Left ventricle myocardium superior (tissue), 1 donor: ENCODE measurements around the gene NUTM2D. TPM values are rescaled to one million over a fixed set of nuclear protein-coding genes. Genes with fewer than 3 reads are reported as not detected.
"Not testable (repeated sequence)": the region's sequence is repeated elsewhere in the genome, so short reads cannot be mapped to it uniquely, and the experiment has no call there.

Experiments used
- ATAC-seq: fragments of 200-7000 bp; cut with Tn5 transposase; one replicate; pipeline ENCODE4 v1.9.1; 2020; ENCODE audit warnings: mild to moderate bottlenecking, moderate library complexity
- DNase-seq: peaks from one replicate; pipeline ENCODE4 v3.0.0-alpha.2; 2020
- intact Hi-C: fragments of 100-400 bp; cut with micrococcal nuclease; formaldehyde crosslinking; loops from one replicate; pipeline ENCODE4 v1.11.0; 2022
- long read RNA-seq: library from polyadenylated mRNA; unstranded; transcript quantifications from one replicate; pipeline ENCODE4 v2.0.0, GENCODE V29; 2021
- total RNA-seq: library from RNA; stranded (reverse); fragmentation: NEBNext Ultra II Directional; extraction: Animal tissue kit (Norgen Biotek cat#: 25700); gene quantifications from one replicate; pipeline ENCODE4 v1.2.1, GENCODE V29; 2021
- donor health status: DM: no; HTN: yes; CAD: no; lungs with severe emphysema.

NUTM2D gene
- 5.6 TPM for total RNA-seq
- long read RNA-seq: 0 reads

DNA sequence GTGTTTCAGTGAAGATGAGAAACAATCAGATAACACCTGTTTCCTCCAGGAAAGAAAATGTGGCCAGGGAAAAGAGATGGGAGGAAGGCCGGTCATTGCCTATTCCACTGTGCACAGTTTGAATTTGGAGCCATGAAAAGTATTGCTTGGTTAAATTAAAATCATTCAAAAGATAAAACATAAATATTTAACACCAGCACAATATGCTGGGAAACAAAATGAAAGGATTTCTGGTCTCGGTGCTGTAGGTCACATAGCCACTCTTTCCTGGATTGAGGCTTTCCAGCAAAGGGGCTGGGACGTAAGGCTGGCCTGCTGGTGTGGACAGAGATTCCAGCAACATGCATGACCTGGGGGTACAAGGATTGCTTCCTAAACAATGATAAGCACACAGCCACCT is at the start of gene NUTM2D:
Gene NUTM2D, plus strand, starts transcription at position 301 of the 400 bp plus-strand sequence. CDS start 522 bp downstream, outside the sequence.
- intact Hi-C loops, ATAC-seq, DNase-seq: not testable (repeated sequence)

DNA sequence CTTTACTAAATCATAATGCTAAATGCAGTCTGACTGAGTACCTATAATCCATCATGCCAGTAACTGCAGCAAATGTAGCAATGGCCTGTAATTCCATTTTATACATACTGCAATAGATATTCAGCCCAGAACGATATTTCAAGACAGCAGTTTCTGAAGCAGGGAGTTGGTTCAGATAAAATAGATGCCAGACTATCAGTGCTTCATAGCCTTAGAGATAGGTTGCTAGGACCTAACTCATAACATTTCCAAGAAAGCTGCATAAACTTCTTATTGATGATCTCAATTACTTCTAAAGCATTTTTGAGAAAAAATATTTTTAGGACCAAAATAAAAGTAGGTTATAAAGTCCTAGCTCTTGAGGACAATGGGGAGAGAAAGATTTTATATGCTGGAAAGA is 48.8 kb upstream of the NUTM2D start:
- ATAC-seq, DNase-seq, intact Hi-C loops: not testable (repeated sequence)

DNA sequence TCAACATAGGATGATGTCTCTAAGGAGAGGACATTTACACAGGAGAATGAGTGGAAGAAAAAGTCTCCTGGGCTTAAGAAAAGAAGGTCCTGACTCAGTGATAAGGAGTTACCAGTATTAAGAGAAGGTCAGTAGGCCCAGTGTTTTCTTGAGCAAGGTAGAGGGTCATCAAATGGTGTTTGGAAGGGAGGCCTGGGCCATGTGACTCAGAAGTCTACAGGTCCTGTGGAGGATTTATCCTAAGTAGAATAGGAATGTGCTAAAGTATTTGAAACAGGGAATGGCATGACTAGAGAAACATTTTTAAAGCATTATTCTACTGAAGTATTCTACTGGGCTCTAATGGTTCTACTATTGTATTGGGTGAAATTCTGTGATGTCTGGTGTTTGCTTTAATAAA is 47.9 kb upstream of the NUTM2D start:
- intact Hi-C loops, DNase-seq, ATAC-seq: not testable (repeated sequence)

DNA sequence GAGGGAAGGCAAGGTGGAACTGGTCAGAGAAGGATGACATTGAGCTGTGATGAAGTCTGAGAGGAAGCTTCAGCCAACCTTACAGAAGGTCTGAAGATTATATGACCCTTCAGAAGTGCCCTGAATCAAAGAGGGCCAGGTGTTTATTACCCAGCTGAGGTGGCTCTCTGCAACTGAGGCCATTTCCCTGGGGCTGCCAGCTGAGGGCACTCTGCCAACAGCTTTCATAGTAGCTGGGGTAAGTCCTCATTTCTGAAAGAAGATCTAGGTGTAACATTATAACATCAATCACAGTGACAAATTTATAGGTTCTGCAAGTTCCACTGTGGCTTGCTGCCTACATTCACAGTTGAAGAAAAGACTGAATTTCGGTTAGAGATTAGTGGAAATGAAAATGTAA is 46.0 kb upstream of the NUTM2D start:
- intact Hi-C loops: not testable (repeated sequence)

DNA sequence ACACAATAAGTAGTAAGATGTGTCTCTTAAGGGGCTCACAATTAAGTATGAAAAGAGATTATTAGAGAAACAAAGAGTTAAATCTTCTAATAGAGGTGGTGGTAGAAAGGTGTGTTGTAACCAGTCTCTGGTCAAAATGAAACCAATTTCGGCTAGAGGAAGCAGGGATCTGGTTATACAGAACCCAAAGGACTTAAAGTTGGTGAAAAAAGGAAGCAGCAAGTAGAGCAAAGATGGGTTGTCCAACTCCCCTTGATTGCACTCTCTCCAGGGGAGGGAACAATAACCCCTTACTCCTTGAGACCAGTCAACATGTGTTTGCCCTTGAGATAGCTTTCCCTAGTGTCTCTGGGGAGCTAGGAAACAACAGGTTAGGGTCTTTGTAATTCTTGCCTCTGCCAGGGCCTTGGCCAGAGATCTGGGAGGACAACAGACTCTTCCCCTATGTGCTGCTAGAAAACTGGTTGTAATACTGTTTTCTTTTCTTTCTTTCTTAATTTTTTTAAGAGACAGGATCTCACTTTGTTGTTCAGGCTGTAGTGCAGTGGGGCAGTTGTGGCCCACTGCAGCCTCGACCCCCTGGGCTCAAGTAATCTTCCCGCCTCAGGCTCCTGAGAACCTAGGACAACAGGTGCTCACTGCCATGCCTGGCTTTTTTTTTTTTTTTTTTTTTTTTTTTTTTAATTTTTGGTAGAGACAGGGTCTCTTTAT is 43.7 kb upstream of the NUTM2D start:
- DNase-seq, intact Hi-C loops, ATAC-seq: not testable (repeated sequence)

More for the DNA sequence above, 46.0 kb upstream of the NUTM2D start:
- ATAC-seq, DNase-seq: not testable (repeated sequence)

- DNase-seq, intact Hi-C loops, ATAC-seq: not testable (repeated sequence)
These were observed 43.1 kb upstream of the NUTM2D start for GRCh38 chr10:87314360-87314973.

- ATAC-seq, intact Hi-C loops, DNase-seq: not testable (repeated sequence)
These were observed 36.0 kb upstream of the NUTM2D start for GRCh38 chr10:87321505-87321904.

- ATAC-seq, intact Hi-C loops: not testable (repeated sequence)
These were observed 33.0 kb upstream of the NUTM2D start for GRCh38 chr10:87324559-87324958.

DNA sequence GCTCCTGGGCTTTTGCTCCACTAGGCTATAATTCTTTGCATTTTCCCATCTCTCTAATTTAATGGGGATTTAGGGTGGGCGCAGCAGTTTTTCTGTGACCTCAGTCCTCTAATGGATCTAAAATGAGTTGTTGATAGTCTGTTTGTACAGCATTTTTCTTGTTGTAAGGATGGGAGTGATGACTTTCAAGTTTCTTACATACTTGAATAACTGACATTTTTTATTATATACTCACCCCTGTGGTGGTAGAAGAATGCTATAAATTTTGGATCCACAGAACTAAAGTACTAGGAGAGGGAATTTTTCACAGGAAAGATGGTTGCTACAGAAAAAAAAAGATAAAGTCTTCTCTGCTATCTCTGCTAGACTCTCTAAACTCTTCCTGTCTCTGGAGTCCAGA is 29.6 kb upstream of the NUTM2D start:
- ATAC-seq, DNase-seq, intact Hi-C loops: not testable (repeated sequence)

More at GRCh38 chr10:87324559-87324958, 33.0 kb upstream of the NUTM2D start:
- DNase-seq: not testable (repeated sequence)

- ATAC-seq, DNase-seq, intact Hi-C loops: not testable (repeated sequence)
These were observed 28.4 kb upstream of the NUTM2D start for GRCh38 chr10:87329131-87329530.

- DNase-seq, intact Hi-C loops, ATAC-seq: not testable (repeated sequence)
These were observed 24.9 kb upstream of the NUTM2D start for GRCh38 chr10:87332687-87333086.

DNA sequence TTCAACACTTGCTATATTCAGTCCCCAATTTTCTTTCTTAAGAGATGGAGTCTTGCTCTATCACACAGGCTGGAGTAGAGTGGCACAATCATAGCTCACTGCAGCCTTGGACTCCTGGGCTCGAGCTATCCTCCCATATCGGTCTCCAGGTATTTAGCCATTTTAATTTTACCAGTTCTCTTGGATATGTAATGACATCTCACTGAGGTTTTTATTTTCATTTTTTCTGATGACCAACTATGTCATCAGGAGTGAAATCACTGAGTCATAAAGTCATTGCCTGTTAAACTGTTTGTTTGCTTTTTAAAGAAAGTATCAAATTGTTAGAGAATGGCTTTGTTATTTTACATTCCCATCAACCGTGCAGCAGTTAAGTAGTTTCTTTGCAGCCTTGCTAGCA is 17.1 kb upstream of the NUTM2D start:
- DNase-seq, ATAC-seq, intact Hi-C loops: not testable (repeated sequence)

GRCh38 chr10:87341546-87342142 is 15.9 kb upstream of the NUTM2D start:
- ATAC-seq: peak; percentile 47
- DNase-seq, intact Hi-C loops: not testable (repeated sequence)

DNA sequence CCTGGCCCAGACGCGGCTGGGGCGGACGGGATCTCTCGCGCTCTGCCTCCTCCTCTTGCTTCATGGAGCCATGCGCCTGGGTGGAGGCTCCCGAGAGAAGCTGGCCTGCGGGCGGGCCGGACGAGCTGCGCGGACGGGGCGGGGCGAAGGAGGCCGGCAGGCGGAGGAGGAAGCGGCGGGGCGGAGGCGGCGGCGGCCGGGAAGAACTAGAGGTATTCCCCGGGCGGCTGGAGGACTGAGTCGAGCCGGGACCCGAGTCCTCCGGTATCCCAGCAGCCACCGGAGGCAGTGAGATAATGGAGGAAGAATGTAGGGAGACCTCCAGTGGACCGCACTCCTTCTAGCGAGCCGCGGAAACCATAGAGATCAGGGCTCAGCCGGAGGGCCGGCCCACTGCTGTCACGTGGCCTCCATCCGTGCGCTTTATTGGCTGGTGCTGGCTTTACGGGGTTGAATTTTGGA is 15.3 kb upstream of the NUTM2D start:
- ATAC-seq (peak; percentile 95), DNase-seq (peak; percentile 94)
- intact Hi-C loops: not testable (repeated sequence)

- intact Hi-C loops: not testable (repeated sequence)
- peak; percentile 93 for DNase-seq
- ATAC-seq: peak; percentile 86
These were observed 14.8 kb upstream of the NUTM2D start for GRCh38 chr10:87342711-87343258.

- DNase-seq, intact Hi-C loops, ATAC-seq: not testable (repeated sequence)
These were observed 11.8 kb upstream of the NUTM2D start for GRCh38 chr10:87345743-87346142.

DNA sequence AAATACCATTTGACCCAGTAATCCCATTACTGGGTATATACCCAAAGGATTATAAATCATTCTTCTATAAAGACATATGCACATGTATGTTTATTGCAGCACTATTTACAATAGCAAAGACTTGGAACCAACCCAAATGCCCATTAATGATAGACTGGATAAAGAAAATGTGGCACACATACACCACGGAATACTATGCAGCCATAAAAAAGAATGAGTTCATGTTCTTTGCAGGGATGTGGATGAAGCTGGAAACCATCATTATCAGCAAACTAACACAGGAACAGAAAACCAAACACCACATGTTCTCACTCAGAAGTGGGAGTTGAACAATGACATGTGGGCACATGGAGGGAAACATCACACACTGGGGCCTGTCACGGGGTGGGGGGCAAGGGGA is 7.4 kb upstream of the NUTM2D start:
- DNase-seq, ATAC-seq, intact Hi-C loops: not testable (repeated sequence)

- intact Hi-C loops, ATAC-seq, DNase-seq: not testable (repeated sequence)
These were observed 4.7 kb upstream of the NUTM2D start for GRCh38 chr10:87352825-87353224.

- DNase-seq, ATAC-seq, intact Hi-C loops: not testable (repeated sequence)
These were observed 2.4 kb upstream of the NUTM2D start for GRCh38 chr10:87355110-87355509.
